Ramos (cell line): Measurements from ENCODE around the gene SH3PXD2B.

Source experiments
- in situ Hi-C: fragments of 300-500 bp; cut with MboI; formaldehyde crosslinking; loops from one replicate; pipeline ENCODE4 v1.14.3; 2022; ENCODE audit warnings: low sequenced_read_pairs; ENCODE audit not compliant: unreplicated experiment

Gene SH3PXD2B

GRCh38 chr5:172442592-172442991 is 11.7 kb downstream of the SH3PXD2B start:
- in situ Hi-C loops = no loop called here

GRCh38 chr5:172441262-172441751 is 13.0 kb downstream of the SH3PXD2B start:
- in situ Hi-C loops = no loop called here

GRCh38 chr5:172440486-172440885 is 13.8 kb downstream of the SH3PXD2B start:
- in situ Hi-C loops = no loop called here

GRCh38 chr5:172439785-172440477 is 14.4 kb downstream of the SH3PXD2B start:
- in situ Hi-C loops = no loop called here

- in situ Hi-C loops = no loop called here
Observed at GRCh38 chr5:172438319-172438668, 16.0 kb downstream of the SH3PXD2B start.

- in situ Hi-C loops = no loop called here
Observed at GRCh38 chr5:172437445-172438318, 16.6 kb downstream of the SH3PXD2B start.

- in situ Hi-C loops = no loop called here
Observed at GRCh38 chr5:172436879-172437369, 17.4 kb downstream of the SH3PXD2B start.

- in situ Hi-C loops = no loop called here
Observed at GRCh38 chr5:172436078-172436878, 18.0 kb downstream of the SH3PXD2B start.

- in situ Hi-C loops = no loop called here
Observed at GRCh38 chr5:172435362-172436077, 18.8 kb downstream of the SH3PXD2B start.

GRCh38 chr5:172434251-172434650 is 20.1 kb downstream of the SH3PXD2B start:
- in situ Hi-C loops = no loop called here

- in situ Hi-C loops = no loop called here
Observed at GRCh38 chr5:172433513-172433912, 20.8 kb downstream of the SH3PXD2B start.

- in situ Hi-C loops = no loop called here
Observed at GRCh38 chr5:172433071-172433470, 21.3 kb downstream of the SH3PXD2B start.

- in situ Hi-C loops = no loop called here
Observed at GRCh38 chr5:172430354-172430753, 24.0 kb downstream of the SH3PXD2B start.

GRCh38 chr5:172429201-172429940 is 25.0 kb downstream of the SH3PXD2B start:
- in situ Hi-C loops = no loop called here

- in situ Hi-C loops = no loop called here
Observed at GRCh38 chr5:172428224-172429166, 25.8 kb downstream of the SH3PXD2B start.

GRCh38 chr5:172427202-172427601 is 27.1 kb downstream of the SH3PXD2B start:
- in situ Hi-C loops = no loop called here

- in situ Hi-C loops = no loop called here
Observed at GRCh38 chr5:172426086-172426485, 28.2 kb downstream of the SH3PXD2B start.

GRCh38 chr5:172425402-172425801 is 28.9 kb downstream of the SH3PXD2B start:
- in situ Hi-C loops = no loop called here
